ENCODE data around the gene C19orf38.
A peak's percentile ranks its signal among the peaks of the same experiment; 100 is the strongest.
"Not testable (repeated sequence)": the region's sequence is repeated elsewhere in the genome, so short reads cannot be mapped to it uniquely, and the experiment has no call there.

Gene C19orf38

DNA sequence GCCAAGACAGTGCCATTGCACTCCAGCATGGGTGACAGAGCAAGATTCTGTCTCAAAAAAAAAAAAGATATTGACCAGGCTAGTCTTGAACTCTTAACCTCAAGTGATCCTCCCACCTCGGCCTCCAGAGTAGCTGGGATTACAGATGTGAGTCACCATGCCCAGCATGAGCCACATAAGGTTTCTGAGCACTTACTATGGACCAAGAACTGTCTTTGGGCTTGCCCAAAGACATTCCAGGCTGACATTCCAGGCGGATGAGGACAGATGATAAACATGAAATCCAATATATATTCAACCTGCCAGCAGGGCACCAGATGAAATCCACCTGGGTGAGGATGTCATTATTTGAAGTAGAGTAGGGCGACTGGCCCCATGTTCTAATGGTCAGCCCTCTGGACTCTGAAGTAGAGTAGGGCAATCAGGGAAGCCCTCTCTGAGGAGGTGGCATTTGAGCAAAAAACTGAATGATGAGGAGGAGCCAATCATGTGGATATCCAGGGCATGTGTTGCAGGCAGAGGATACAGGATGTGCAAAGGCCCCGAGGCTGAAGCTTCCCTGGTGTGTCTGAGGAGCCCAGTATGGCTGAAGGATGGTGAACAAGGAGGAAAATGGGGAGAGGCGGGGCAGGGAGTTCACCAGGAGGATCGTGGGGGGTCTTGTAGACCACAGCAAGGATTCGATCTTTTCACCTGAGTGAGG lies 4.0 kb downstream of the C19orf38 start:
- no peak for DNase-seq

DNA sequence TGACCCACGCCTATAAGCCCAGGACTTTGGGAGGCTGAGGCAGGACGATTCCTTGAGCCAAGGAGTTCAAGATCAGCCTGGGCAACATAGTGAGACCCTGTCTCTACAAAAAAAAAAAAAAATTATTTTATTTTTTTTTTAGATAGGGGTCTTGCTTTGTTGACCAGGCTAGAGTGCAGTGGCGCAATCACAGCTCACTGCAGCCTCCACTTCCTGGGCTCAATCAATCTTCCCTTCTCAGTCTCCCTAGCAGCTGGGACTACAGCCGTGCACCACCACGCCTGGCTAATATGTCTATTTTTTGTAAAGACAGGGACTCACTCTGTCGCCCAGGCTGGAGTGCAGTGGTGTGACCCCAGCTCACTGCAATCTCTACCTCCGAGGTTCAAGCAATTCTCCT lies 4.7 kb downstream of the C19orf38 start:
- no peak for DNase-seq

DNA sequence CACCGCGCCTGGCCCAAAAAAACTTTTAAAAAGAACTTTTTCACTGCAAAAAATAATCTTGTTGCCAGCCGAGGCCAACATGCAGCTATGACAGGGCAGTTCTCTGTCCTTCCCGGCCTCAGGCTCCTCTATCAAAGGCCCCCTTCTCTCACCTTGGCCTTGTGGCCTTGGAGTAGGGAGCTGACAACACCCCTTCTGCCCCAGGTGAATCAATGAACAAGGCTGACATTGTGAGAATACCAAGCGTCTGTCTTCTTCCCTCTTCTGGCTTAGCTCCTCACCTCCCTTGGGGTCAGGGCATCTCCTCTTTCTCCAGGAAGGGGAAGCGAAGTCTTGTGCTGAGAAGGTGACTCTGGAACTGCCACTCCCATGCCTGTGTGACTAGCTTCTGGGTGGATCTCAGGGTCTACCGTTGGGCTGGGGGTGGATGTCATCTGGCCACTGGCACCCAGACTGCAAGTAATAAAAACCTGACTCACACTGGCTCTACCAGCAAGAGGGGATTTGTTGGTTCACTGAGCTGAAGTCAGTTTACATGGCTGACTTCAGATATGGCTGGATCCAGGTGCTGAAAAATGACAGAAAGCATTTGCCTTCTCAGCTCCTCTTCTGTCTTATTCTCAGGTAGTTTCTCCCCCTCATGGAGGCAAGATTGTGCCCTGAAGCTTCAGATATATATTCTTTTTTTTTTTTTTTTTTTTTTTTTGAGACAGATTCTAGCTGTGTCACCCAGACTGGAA lies 6.3 kb downstream of the C19orf38 start:
- DNase-seq: no peak

DNA sequence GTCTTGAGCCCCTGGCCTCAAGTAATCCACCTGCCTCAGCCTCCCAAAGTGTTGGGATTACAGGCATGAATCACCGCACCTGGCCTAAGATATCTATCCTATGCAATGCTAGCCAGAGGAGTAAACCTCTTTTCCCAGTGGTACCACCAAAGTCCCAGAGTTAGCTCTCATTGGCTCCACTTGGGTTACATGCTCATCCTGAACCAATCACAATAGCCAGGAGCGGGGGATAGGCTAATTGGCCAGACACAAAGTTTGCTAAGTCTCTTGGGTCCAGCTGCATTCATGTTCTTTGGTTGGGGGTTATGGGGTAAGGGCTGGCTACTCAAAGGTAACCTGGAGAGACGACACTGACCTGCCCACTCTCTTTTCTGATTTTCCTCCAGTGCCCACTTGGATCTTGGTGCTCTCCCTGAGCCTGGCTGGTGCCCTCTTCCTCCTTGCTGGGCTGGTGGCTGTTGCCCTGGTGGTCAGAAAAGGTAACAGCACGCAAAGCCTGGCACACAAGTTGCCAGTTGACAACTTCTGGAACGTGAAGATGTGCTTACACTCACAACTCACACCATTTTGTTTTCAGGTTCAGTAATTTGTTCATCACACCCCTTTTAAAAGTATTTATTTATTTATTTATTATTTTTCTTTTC lies 7.8 kb downstream of the C19orf38 start:
- no peak for DNase-seq

DNA sequence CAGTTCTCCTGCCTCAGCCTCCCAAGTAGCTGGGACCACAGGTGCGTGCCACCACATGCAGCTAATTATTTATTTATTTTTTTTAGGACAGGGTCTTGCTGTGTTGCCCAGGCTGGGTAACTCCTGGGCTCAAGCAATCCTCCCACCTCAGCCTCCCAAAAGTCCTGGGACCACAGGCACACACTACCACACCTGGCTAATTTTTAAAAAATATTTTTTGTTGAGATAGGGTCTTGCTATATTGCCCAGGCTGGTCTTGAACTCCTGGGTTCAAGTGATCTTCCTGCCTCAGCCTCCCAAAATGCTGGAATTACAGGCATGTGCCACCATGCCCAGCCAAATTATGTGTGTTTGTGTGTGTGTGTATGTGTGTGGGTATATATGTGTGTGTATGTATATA lies 8.7 kb downstream of the C19orf38 start:
- not testable (repeated sequence) for DNase-seq

DNA sequence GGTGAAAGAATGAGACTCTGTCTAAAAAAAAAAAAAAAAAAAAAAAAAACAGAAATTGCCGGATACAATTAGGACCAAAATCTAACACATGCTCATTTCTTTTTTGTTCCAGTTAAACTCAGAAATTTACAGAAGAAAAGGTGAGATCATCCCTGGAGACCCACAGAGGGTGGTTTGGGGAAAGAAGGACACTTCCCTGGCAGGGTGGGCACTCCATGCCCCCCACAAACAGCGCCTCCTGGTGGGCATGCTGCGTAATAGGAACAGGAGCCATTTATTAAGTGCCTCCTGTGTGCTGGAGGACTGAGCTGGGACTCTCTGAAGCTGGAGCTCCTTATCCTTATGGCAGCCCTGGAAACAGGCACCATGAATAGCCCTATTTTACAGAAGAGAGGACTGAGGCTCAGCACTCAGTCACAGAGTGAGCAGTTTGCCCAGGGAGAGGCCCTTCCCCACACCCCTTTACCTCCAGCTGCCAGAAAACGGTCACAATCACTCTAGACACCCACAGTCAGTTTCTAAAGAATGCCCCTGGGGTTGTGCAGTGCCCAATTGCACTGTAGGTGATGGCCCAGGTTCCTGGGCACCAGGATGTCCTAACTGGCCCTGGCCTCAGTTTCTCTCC lies 10.1 kb downstream of the C19orf38 start:
- peak; percentile 31 for DNase-seq

DNA sequence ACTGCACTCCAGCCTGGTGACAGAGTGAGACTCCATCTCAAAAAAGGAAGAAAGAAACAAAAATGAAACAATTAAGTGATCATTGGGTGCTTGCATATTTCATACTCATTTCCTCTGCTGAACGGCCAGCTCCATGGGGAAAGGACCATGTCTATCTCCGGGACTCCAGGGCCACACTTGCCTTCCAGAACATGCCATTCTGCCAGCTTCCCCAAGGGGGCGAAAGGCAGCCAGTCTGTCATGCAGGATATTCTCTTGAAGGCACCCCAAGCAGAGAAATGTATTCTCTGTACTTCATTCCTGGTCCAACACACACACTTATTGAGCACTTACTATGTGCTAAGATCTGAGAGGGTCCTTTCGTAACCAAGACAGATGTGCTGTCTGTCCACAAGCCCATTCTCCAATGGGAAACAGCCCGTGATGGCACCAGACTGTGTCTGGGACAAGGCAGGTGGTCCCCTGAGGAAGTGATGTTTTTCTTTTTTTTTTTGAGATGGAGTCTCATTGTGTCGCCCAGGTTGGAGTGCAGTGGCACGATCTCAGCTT lies 13.0 kb downstream of the C19orf38 start:
- DNase-seq: no peak

DNA sequence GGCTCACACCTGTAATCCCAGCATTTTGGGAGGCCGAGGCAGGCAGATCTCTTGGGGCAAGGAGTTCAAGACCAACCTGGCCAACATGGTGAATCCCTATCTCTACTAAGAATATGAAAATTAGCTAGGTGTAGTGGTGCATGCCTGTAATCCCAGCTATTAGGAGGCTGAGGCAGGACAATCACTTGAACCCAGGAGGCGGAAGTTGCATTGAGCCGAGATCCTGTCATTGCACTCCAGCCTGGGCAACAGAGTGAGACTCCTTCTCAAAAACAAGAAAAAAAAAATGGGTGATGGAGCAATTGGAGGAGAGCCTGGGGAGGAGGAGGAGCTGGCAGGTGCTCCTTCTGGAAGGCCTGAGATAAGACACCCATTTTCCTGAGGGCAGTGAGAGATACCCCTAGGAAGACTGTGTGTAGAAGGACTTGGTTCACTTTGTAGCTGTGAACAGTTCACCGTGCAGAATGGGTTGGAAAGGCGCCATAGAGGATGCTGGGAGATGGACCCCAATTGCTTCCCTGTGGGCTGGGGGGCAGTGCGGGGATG lies 14.4 kb downstream of the C19orf38 start:
- DNase-seq: no peak

DNA sequence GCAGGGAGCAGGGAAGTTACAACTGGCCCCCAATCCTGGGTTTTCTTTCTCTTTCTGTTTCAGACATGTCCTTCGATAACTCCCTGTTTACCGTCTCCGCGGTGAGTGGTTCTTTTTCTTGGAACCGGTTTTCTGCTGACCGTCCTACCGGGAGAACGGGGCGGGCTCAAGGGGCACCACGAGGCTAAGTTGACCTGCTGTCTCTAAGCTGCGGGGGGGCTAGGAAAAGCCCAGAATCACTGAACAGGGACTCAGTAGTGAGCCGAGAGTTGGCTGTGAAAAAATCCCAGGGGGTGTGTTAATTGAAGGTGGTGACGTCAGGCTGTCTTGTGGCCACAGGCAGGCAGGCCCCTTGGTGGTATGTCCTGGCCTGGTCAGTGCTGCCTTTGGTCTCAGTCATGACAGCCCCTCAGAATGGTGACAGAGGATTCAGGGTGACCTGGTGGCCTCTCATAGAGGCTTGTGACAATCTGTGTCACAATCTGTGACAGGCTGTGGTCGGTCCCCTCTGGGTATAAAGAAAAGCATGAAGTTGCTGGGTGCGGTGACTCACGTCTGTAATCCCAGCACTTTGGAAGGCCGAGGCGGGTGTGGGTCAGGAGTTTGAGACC lies 15.0 kb downstream of the C19orf38 start:
- DNase-seq: no peak

DNA sequence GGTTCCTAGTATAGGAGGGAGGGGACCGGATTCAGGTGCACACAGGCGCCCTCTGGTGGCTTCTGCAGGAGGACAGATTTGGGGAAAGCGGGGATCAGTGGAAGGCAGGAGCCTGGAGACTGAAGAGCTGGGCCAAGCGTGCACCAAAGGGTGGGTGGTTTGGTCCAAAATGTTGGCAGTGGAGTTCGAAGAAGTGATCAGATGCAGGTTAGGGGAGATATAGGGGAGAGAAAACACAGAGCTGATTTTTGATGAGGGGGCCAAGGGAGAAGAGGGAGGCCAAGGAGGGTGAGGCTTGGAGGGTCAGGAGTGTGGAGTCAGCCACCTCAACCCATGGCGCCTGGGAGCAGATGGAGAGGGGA lies 16.3 kb downstream of the C19orf38 start:
- peak; percentile 77 for DNase-seq

DNA sequence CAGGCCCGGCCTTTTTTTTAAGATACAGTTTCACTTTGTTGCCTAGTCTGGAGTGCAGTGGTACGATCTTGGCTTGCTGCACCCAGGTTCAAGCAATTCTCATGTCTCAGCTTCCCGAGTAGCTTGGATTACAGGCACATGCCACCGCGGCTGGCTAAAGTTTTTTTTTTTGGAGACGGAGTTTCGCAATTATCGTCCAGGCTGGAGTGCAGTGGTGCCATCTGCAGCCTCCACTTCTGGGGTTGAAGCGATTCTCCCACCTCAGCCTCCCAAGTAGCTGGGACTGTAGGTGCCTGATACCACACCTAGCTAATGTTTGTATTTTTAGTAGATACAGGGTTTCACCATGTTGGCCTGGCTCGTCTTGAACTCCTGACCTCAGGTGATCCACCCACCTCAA lies 18.3 kb downstream of the C19orf38 start:
- no peak for DNase-seq

DNA sequence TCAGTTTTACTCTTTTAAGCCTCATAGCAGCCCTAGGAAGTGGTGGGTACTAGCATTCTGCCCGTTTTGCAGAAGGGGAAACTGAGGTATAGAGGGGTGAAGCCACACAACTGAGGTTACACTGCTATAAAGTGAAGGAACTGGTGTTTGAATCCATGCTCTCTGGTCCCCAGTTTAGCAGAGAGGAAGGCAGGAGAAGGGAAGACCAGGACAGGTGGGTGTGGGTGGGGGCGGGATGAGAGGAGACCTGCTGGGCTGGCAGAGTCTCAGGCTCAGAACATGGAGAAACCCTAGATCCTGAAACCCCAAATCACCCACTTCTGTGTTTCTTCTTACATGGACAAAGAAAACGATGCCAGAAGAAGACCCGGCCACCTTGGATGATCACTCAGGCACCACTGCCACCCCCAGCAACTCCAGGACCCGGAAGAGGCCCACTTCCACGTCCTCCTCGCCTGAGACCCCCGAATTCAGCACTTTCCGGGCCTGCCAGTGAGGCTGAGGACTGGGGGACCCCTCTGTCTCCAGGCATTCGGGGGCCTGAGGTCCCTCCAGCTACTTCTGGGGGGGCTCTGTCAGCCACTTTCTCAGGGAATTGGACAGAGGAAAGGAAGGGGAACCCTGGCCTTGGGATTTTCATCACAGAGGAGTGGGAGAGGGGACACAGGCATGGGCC lies 20.8 kb downstream of the C19orf38 start:
- no peak for DNase-seq

DNA sequence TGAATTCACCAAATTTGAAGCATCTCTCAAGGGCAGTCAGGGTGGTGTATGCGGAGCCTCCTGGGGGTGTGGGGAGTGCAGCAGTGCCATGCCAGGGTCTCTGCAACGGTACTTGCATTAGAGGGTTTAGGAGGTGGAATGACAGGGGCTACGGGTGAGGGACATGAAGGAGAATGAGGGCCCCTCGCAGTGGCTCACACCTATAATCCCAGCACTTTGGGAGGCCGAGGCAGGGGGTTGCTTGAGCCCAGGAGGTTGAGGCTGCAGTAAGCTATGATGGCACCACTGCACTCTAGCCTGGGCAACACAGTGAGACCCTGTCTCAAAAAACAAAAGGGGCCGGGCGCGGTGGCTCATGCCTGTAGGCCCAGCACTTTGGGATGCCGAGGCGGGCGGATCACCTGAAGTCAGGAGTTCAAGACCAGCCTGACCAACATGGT lies 21.7 kb downstream of the C19orf38 start:
- not testable (repeated sequence) for DNase-seq

DNA sequence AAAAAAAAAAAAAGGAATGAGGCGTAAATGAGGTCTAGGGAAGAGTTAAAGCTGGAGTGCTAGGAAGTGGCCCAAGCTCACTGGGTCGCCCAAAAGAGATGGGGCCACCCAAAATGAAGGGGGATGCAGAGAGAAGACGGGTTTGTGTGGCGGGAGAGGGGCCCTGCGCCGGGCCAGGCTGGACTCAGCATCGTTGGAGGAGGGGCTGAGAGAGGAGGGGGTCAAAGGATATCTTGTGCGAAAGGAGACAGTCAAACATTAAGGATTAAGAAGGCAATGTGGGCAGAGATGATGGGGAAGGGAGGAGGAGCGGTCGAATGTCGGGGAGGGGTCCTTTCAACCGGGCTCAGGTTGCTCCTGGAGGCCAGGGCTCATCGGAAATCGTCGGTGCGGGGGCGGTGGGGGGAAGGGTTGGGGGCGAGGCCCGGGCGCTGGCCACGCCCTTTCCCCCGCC lies 22.3 kb downstream of the C19orf38 start:
- no peak for DNase-seq

DNA sequence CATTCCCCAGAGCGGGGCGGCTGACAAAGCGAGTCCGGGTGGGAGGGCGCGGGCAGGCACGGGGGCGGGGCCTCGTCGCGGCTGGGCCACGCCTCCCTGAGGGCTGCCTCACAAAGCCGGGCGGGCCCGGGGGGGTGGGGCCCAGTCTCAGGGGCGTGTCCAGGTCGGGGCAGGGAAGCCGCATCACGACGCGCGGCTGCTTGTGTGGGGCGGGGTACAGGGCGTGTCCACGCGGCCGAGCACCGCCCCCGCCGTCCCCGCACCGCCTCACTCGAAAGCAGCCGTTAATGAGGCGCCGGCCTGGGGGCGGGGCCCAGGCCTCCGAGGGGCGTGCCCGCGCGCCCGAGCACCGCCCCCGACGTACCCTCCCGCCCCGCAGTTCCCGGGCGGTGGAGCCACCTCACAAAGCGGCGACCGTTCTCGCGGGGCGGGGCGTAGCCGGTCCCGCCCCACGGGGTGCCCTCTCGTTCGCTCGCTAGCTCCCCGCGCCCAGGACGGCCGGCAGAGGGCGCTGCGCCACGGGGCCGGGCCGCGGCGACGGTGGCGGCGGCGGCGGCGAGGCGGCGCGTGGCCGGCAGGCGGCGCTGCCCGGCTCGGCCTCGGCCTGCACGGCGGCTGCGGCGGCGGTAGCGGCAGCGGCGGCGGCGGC lies 22.9 kb downstream of the C19orf38 start, which contains the start of gene CARM1:
Gene CARM1 (plus strand): TSS at position 599 of the 649 bp plus-strand sequence. CDS start 150 bp downstream, outside the sequence.
- peak; percentile 99 for DNase-seq

DNA sequence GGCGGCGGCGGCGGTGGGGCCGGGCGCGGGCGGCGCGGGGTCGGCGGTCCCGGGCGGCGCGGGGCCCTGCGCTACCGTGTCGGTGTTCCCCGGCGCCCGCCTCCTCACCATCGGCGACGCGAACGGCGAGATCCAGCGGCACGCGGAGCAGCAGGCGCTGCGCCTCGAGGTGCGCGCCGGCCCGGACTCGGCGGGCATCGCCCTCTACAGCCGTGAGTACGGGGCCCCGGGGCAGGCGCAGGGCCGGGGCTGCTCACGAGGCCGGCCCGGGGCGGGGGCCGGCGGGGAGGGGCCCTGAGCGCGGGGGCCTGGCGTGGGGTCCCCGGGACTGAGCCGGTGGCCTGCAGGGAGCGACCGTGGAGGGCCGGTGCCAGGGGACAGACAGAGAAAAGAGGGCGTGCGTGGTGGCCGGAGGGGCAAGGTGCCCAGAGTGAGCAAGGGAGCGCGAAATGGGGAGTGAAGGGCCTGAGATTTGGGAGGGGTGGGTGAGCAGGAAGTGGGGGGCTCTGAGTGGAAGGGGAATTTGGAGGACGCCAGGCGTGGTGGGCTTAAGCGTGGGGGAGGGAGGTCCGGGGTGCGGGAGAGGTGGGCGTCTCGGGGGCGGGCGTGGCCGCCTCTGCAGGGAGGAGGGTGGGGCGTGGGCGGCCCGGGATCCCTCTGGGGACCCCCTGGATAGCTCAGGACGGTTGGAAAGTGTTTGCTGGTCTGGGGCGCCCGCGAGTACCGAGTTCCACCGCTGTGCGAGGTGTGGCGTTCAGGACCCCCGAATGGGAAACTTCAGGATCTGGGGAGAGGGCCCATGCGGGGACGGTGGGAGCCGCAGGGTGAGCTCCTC lies 23.7 kb downstream of the C19orf38 start:
- peak; percentile 23 for DNase-seq

DNA sequence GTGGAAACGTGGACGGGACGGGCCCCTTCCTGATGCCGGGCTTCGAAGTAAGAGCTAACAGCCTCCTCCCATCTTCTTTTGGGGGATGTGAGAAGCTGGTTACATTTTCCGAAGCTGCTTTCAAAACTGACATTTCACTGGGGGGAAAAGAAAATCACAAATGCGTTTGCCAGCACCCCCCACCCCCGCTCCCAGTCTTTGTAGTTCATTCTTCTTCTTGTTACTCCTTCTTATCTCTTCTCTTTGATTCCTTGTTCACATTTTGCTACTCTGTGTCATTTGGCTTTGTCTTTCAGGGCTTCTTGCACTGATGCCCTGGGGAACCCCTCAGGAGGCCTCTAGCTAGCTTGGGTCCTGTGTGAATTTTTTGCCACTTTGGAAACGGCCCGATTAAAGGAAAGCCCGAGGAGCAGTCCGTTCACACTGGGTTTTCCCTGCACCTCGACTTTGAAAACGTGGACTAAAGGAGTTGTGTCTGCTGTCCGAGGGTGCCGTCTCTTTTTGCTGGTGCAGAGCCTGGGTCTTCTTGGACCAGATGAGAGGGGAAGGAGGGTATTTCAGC lies 24.4 kb downstream of the C19orf38 start:
- DNase-seq: no peak

DNA sequence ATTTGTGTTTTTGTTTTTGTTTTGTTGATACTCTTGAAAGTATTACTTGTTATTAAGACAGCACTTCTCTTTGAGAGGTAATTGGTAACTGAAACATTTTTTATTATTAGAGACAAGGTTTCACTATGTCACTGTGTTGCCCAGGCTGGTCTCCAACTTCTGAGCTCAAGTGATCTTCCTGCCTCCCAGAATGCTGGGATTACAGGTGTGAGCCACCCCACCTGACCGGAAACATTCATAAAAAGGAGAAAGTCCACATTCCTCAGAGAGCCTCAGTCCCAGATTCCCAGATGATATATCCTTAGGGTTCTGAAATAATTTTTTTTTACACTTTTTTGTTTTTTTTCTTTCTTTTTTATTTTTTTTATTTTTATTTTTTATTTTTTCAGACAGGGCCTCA lies 25.8 kb downstream of the C19orf38 start:
- DNase-seq: no peak

DNA sequence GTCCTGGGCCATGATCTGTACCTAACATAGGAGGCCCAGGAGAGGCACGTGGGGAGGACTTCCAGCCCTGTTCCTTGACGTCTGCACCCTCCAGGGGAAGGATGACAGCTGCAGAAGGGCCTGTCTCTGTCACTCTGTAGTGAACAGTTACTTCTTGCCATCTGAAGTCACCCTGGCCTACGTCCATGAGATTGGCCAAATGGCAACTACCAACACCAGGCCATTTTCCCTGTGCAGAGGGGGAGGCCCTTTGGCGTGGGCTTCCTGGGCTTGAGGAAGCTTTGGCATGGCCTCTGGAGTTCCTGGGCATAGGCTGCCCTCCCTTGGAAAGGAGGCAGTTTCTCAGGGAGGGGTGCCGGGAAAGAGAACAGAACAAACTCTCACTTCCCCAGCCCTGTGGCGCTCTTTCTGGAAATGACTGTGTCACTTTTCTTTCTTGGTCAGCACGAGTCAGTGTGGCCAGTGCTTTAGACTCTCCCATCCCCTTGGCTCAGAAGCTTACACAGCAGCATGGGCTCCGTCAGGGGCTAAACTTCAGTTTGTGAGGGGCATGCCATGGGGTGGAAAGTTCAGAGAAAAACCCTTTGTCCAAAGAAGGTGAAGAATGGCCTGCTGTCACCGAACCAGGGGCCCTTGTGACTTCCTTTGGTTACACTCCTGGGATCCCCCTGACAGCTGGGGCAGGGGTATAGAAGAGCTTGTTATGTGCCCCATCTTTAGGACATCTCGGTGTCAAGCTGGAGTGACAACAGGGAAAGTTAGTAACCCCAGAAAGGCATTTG lies 28.4 kb downstream of the C19orf38 start:
- no peak for DNase-seq
